Testis (tissue), 2 donors: Measurements from ENCODE around the gene ANAPC15.

Experiments used
- CTCF ChIP-seq, 3 experiments: fragments of 450-650 bp in 2 of 3; fragments of 200-600 bp in 1 of 3; sonication (generic) in 1 of 3; IDR thresholded peaks; one replicate each; pipeline ENCODE4 v1.5.1; 2016 to 2019; ENCODE audit warnings: antibody characterized with exemption in 3 of 3, mild to moderate bottlenecking in 2 of 3, moderate library complexity in 1 of 3
- POLR2A ChIP-seq: fragments of 450-650 bp; IDR thresholded peaks from one replicate; pipeline ENCODE4 v1.6.1; 2017; ENCODE audit warnings: antibody characterized with exemption, mild to moderate bottlenecking, moderate library complexity

- TF ChIP-seq CTCF (IDR thresholded peaks at IDR 0.05), result no peak
- no peak for TF ChIP-seq POLR2A
Measured at GRCh38 chr11:72080326-72081183, 31.9 kb downstream of the ANAPC15 start, which contains the start of the genes LRRC51 and NUMA1.
